Stimulated activated CD8-positive, alpha-beta memory T cell treated with anti-CD3 and anti-CD28 coated beads, Interleukin-4, amount 100 ng/mL, for 24 hours (primary cell): Measurements from ENCODE around the gene SLC6A17.

Source experiments
- DNase-seq: peaks from one replicate; pipeline ENCODE4 v3.0.0-alpha.2; 2020; ENCODE audit warnings: low read depth

The SLC6A17 gene

DNA sequence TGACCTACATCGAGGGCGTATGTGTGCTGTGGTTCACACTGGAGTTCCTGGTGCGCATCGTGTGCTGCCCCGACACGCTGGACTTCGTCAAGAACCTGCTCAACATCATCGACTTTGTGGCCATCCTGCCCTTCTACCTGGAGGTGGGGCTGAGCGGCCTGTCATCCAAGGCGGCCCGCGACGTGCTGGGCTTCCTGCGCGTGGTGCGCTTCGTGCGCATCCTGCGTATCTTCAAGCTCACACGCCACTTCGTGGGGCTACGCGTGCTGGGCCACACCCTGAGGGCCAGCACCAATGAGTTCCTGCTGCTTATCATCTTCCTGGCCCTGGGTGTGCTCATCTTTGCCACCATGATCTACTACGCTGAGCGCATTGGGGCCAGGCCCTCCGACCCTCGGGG lies 72.8 kb downstream of the SLC6A17 start:
- no peak for DNase-seq

DNA sequence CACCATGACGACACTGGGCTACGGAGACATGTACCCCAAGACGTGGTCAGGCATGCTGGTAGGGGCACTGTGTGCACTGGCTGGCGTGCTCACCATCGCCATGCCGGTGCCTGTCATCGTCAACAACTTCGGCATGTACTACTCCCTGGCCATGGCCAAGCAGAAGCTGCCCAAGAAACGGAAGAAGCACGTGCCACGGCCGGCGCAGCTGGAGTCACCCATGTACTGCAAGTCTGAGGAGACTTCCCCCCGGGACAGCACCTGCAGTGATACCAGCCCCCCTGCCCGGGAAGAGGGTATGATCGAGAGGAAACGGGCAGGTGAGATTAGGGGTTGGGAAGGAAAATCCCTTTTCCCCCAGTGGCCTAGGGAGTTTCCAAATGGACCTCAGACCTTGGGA lies 73.3 kb downstream of the SLC6A17 start:
- no peak for DNase-seq

DNA sequence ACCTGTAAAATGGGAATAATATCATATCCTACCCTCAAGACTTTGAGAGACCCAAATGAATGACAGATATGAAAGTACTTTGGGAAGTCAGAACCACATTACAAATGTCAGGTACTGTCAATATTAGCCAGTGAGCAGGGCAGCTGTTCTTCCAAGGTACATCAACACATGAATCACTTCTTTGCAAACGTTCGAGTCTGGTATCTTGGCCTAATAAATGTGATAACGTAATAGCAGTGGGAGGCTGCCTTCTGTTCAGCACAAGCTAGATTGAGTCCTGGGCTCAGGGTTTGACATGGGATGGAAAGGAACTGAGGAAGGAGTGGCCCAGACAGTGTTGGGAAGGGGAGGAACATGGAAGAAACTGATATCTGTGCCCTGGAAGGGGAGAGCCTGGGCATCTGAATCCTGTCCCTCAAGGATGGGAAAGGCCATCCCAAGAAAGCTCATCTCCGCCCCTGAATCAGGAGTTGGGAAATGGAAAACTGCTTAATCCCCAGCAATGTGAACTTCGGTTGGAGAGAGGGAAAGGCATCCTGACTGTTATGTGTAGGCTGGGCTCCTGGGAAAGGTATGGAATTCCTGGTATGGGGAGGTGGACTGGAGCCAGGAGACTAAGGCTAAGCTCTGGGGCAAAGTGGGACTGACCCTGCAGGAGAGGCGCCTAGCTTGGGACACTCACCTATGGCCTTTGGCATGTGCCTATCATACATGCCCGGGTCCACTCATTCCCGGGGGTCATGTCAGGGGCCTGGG lies 74.1 kb downstream of the SLC6A17 start:
- DNase-seq: no peak

- DNase-seq: no peak
Measured at GRCh38 chr1:110225212-110225611, 74.9 kb downstream of the SLC6A17 start.

DNA sequence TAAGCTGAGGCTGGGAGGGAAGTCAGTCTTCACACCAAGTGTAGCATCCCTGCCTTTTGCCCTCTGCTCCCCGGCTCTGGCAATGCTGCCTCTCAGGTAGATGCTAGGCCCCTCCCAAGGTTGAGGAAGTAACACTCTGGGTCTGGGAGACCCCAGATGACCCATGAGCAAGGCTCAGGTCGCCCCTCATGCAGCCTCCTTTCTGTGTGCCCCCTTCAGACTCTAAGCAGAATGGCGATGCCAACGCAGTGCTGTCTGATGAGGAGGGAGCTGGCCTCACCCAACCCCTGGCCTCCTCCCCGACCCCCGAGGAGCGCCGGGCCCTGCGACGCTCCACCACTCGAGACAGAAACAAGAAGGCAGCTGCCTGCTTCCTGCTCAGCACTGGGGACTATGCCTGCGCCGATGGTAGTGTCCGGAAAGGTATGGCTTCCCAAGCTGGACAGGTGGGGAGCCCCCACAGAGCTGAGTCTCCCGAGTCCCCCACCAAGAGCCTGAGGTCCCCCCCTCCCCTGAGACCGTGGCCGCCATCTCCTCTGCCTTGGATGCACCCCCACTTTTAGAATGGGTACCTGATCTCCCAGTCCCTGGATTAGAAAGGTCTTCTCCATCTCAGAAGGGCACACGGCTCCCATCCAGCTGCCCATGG lies 75.6 kb downstream of the SLC6A17 start:
- no peak for DNase-seq

- no peak for DNase-seq
Measured at GRCh38 chr1:110227774-110228173, 77.5 kb downstream of the SLC6A17 start.

DNA sequence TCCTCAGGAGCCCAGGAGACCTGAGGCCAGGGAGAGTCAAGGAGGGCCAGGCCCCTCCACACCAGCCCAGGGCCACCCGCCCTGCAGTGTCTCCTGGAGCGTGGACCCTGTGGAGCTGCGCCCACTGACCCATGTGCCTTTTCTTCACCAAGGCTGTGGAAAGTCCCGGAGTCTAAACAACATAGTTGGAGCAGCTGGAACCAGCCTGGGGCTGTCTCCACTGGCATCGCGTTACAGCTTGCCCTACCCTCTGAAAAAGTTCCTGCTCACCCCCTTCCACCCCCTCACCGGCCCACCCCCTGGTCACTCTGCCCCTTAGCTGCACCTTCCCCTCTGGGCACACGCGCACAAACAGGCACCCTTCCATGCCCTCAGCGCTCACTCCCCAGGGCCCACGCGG lies 78.1 kb downstream of the SLC6A17 start:
- DNase-seq: no peak

DNA sequence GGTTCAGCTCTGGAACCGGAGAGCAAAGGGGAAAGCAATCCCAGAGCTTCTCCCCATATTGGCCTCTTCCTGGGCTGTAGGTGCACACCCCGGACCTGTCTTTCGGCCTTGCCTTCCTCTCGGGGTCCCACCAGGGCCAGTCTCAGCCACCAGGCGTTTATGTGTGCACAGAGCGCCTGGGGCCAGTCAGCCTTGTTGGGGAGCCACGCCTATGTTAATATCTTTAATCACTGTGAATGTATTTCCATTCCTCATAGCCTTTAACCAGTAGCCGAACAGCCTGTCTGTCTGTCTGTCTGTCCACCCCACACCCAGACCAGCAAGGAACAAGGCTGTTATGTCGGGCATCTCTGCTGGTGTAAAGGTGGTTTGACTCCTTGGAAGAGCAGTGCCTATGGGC lies 78.6 kb downstream of the SLC6A17 start:
- no peak for DNase-seq

- DNase-seq: no peak
Measured at GRCh38 chr1:110229348-110230001, 79.2 kb downstream of the SLC6A17 start.

DNA sequence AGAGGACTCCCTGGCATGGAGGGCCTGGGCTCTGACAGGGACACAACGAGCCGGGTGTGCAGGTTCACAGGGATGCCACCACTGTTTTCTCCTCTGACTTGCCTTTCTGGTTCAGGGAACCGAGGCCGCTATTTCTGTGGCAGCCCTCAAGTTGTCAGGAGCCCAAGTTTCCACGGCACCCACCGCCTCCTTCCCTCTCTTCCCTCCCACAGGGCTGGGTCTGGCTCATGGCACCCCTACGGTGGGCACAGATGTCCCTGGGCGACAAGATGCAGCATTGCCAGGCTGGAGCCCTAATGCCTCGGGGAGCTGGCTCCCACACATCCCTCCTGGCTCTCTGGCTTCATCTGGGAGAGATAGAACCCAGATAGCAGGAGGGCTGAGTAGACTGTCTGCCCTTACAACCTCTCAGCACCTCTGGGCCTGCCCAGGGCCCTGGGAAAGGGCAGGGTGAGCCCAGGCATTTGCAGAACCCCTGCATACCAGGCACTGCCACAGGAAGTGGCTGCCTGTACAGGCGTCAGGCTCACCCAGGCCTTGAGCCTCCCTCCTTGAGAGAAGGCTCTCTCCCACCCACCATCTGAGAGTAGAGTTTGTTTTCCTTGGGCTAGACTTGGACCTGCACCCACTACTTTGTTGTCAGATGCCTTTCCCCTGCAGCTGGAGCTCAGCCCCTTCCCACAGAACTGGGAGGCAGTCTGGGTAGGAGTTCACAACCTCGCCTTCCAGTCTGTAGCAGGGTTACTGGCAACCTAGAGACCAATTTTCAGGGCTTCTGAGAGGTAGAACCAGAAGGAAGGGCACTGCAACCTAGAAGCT lies 80.3 kb downstream of the SLC6A17 start:
- no peak for DNase-seq

DNA sequence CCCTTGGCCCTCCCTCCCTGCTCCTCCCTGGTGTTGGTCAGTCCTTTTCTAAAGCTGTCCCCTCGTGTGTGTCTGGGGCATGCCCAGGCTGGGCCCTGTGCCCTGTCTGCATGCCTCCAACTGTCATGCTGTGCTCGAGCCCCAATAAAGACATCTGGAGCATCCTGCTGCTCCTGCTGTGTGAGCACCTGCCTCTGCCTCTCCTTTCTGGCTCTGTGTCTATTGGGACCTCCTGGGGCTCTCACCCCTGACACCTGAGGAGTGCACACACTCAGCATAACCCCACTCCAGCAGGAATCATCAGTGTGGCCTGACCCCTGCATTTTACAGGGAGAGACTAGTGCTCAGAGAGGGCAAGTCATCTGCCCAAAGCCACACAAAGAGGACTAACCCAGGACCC lies 83.6 kb downstream of the SLC6A17 start:
- no peak for DNase-seq

DNA sequence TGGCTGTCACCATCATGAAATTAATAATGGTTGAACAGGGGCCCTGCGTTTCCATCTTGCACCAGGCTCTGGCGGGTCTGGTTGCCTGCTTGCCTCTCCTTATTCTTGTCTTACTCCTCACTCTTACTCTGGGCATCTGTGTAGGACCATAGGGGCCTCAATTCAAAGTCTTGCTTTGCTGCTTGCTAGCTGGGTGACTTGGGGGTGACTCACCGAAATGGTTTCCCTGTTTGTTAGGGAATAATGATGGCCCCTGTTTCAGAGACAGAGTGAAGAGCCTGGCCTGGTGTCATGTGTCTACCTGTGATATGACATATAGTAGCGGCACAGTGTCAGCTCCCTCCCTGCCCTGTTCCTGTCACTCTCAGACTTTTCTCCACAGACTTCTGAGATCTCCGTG lies 84.4 kb downstream of the SLC6A17 start:
- DNase-seq: no peak

GRCh38 chr1:110235181-110235833 lies 85.0 kb downstream of the SLC6A17 start:
- DNase-seq: no peak

- no peak for DNase-seq
Measured at GRCh38 chr1:110235834-110236682, 85.8 kb downstream of the SLC6A17 start.

GRCh38 chr1:110237386-110238152 lies 87.3 kb downstream of the SLC6A17 start:
- no peak for DNase-seq

DNA sequence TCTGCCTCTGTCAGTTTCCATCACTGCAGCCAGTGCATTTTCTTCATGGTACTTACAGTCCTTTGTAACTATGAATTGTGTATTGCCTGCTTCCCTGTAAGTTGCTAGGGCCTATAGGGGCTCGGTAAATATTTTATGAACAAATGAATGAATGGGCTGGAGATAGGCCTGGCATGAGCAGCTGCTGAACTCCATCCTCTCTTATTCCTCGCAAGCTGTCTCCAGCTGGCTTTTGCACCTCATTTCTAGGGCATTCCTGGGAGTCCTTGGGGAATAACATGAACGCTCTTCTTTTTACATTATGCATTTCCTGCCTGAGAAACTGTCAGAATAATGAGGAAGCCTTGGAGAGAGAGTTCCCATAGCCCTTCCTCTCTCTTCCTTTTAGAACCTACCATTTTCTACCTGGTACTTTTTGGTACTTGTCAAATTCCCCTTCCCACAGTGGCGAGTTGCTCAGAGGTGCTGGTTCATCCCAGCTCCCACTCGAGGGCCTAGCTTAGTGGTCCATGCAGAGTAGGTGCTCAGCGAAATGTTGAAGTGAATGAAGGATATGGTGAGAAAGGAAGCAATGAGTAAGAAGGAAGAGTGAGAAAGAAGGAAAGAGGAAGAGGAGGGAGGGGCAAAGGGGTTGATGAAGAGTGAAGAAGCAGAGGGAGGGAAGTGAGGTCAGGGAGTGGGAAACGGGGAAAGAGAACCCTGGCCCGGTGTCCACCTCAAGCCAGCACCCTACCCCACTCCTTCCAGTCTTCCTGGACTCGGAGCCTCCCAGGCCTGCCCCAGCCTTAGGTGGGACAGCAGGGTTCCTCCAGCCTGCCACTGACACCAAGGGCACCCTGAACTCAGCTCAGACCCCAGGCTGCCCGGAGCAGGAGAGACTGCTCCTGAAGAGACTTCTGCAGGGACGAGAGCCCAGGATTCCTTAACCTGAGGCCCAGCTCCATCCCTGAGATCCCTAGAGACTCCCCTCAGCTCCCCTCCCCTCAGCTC lies 89.4 kb downstream of the SLC6A17 start:
- no peak for DNase-seq

DNA sequence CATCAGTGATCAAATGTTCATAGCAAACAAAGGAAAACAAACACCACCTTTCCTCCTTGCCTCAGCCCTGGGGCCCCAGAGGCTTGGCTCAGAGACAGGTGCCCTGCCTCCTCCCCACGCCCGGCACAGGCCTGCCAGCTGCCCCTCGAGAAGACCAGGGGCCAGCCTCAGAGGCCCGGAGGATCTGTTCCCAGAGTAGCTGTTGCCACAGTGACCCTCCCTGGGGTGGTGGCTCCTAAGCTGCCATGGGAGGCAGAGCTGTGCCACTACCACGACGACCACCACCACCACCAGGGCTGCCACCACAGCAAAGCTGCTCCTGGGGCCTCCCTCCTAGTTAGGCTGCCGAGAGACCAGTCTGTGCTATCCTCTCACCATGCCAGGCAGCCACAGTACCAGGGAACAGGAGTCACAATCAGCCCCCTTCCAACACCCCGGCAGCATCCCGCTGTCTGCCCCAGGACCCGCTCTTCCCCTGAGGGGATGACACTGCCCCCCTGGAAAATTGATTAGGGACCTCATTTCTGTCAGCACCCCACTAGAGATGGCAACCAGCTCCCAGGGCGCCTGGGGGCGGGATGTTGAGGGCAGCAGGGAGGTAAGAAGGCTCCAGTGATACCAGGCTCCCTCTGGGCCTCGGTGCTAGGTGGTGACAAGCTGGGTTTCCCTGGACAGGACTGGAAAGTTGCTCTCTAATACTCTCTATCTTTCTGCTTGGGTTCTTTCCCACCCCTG lies 90.3 kb downstream of the SLC6A17 start:
- no peak for DNase-seq

GRCh38 chr1:110241516-110241915 lies 91.2 kb downstream of the SLC6A17 start:
- no peak for DNase-seq
